PC-3 (cell line): ENCODE measurements around the gene PLA2G7. TPM values are rescaled to one million over a fixed set of nuclear protein-coding genes. Genes with fewer than 3 reads are reported as not detected.

Experiments
- ATAC-seq: fragments of 200-7000 bp; cut with Tn5 transposase; 2 replicates; pipeline ENCODE4 v1.9.1; 2020; ENCODE audit warnings: mild to moderate bottlenecking, moderate library complexity
- BruUV-seq: library from RNA; stranded (reverse); fragments of 400-500 nt; replicated peaks from 2 replicates; lab custom pipeline; 2021; lab: Mats Ljungman, UMichigan
- CTCF ChIA-PET: fragments of 300-600 bp; sonication (Branson Sonifier 250); formaldehyde crosslinking; loops from one replicate; lab custom pipeline; 2022; ENCODE audit warnings: antibody characterized with exemption; lab: Charles Lee
- POLR2A ChIA-PET: fragments of 300-600 bp; sonication (Branson Sonifier 250); formaldehyde crosslinking; loops from one replicate; lab custom pipeline; 2022; ENCODE audit warnings: antibody characterized with exemption; ENCODE audit not compliant: unreplicated experiment; lab: Charles Lee
- DNase-seq: peaks from one replicate; pipeline ENCODE4 v3.0.0-alpha.2; 2015
- H2AFZ ChIP-seq: fragments of 300-600 bp; sonication (generic); 2 replicates; pipeline ENCODE4 v1.6.0; 2016; ENCODE audit warnings: antibody characterized with exemption, low read length
- H3F3A ChIP-seq: fragments of 300-600 bp; sonication (generic); one replicate; pipeline ENCODE4 v1.6.0; 2017; ENCODE audit warnings: antibody characterized with exemption, low read length, control low read depth, mild to moderate bottlenecking; ENCODE audit not compliant: unreplicated experiment
- H3K27ac ChIP-seq: fragments of 300-600 bp; sonication (generic); 2 replicates; pipeline ENCODE4 v1.5.1; 2016; ENCODE audit warnings: mild to moderate bottlenecking, low read length
- H3K27me3 ChIP-seq: fragments of 300-600 bp; sonication (generic); 2 replicates; pipeline ENCODE4 v1.6.1; 2016; ENCODE audit warnings: low read length, mixed read lengths
- H3K36me3 ChIP-seq: fragments of 300-600 bp; sonication (generic); 2 replicates; pipeline ENCODE4 v1.6.1; 2016; ENCODE audit warnings: low read depth, mixed run types, low read length, mixed read lengths
- H3K4me1 ChIP-seq: fragments of 300-600 bp; sonication (generic); 2 replicates; pipeline ENCODE4 v1.5.1; 2016; ENCODE audit warnings: low read length; ENCODE audit not compliant: insufficient read depth
- H3K4me2 ChIP-seq: fragments of 300-600 bp; sonication (generic); 2 replicates; pipeline ENCODE4 v1.6.0; 2016; ENCODE audit warnings: low read length
- H3K4me3 ChIP-seq: fragments of 300-600 bp; sonication (generic); 2 replicates; pipeline ENCODE4 v1.5.1; 2016; ENCODE audit warnings: mild to moderate bottlenecking, low read length, mixed read lengths
- H3K79me2 ChIP-seq: fragments of 300-600 bp; sonication (generic); 2 replicates; pipeline ENCODE4 v1.6.1; 2017; ENCODE audit warnings: low read length, mixed read lengths
- H3K9ac ChIP-seq: fragments of 300-600 bp; sonication (generic); 2 replicates; pipeline ENCODE4 v1.6.0; 2016; ENCODE audit warnings: mild to moderate bottlenecking, low read length
- H3K9me2 ChIP-seq: fragments of 300-600 bp; sonication (generic); replicated peaks from 2 replicates; pipeline ENCODE4 v1.6.1; 2016; ENCODE audit warnings: mixed run types, low read length, mixed read lengths
- H3K9me3 ChIP-seq: fragments of 300-600 bp; sonication (generic); 2 replicates; pipeline ENCODE4 v1.6.1; 2016; ENCODE audit warnings: low read length, mixed read lengths
- H4K20me1 ChIP-seq: fragments of 300-600 bp; sonication (generic); 2 replicates; pipeline ENCODE4 v1.6.1; 2016; ENCODE audit warnings: low read length, mixed read lengths
- CTCF ChIP-seq: fragments of 300-600 bp; sonication (generic); conservative IDR thresholded peaks from 2 replicates; pipeline ENCODE4 v1.5.1; 2017; ENCODE audit warnings: antibody characterized with exemption, low read depth, mild to moderate bottlenecking, low read length
- EZH2 ChIP-seq: fragments of 300-600 bp; sonication (generic); IDR thresholded peaks from one replicate; pipeline ENCODE4 v1.6.1; 2017; ENCODE audit warnings: antibody characterized with exemption, mild to moderate bottlenecking, low read length; ENCODE audit not compliant: unreplicated experiment
- EZH2phosphoT487 ChIP-seq: fragments of 300-600 bp; sonication (generic); IDR thresholded peaks from 2 replicates; pipeline ENCODE4 v1.6.1; 2018; ENCODE audit warnings: mild to moderate bottlenecking, antibody characterized with exemption, low read length, borderline replicate concordance
- intact Hi-C: fragments of 100-400 bp; cut with micrococcal nuclease; formaldehyde crosslinking; loops from 2 replicates; pipeline ENCODE4 v1.9.0; 2023
- total RNA-seq: library from RNA; depleted of rRNA; stranded (reverse); fragments of >200 nt; gene quantifications from 2 replicates; pipeline ENCODE4 v1.2.3, GENCODE V29; 2014

Gene PLA2G7
- total RNA-seq, 1 experiment from 2014 or later = 2.9 TPM

GRCh38 chr6:46757214-46757596 is 22.0 kb upstream of the PLA2G7 start:
- no peak overlapping the region for H3K4me2 ChIP-seq
- peak; percentile 13; the same call in 1 of the 2 replicates for ATAC-seq

DNA sequence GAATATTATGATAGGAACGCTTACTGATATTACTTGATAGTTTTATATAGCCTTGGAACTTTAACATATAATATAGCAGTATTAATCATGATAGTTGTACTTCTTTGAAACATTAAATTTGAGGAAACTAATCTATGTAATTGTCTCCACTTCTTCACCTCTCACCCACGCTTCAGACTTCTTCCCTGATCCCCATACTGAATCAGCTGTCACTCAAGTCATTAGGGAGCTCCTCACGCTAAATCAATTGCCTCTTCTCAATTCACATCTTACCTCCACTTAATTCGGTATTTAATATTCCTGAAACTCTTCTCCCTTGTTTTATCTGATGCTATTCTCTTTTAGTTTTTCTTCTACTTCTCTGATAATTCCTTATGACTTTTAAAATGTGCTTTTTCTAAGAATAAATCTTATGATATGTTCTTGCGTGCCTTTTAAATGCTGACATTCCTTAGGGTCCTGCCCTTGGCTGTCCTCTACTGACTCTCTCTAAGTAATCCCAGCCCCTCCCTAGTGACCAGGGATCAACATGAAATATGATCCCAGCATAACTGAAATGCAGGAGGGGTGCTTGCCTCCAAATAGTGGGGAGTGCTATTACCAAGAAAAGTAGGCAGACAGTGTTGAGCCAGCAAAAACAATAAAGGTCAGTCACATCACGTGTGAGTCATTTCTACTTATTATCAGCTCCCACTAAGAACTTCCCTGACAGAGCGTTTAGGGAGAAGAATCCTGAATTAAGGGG is 21.5 kb upstream of the PLA2G7 start:
- TF ChIP-seq EZH2 (no peak), EZH2phosphoT487 (no peak), CTCF (no peak)
- no peak overlapping the region for H3K4me3 ChIP-seq
- H3K27ac ChIP-seq = no peak overlapping the region
- H4K20me1 ChIP-seq = no peaks in the 10 kb centered on the region
- ATAC-seq (peak; percentile 35; the same call in 1 of the 2 replicates), DNase-seq (peak; percentile 12)
- no peaks in the 10 kb centered on the region for H3K9me3 ChIP-seq
- no peaks in the 10 kb centered on the region for H3K79me2 ChIP-seq
- H3K27me3 ChIP-seq = no peaks in the 10 kb centered on the region
- no peaks in the 10 kb centered on the region for H3F3A ChIP-seq
- peaks cover 8% of the 10 kb centered on the region for H3K4me1 ChIP-seq
- no peak overlapping the region for H3K9ac ChIP-seq
- intact Hi-C loops = no loop called here
- no peak overlapping the region for H3K4me2 ChIP-seq
- H3K9me2 ChIP-seq = no peaks in the 10 kb centered on the region
- ChIA-PET POLR2A (no interaction called here), CTCF (no interaction called here)
- H3K36me3 ChIP-seq = no peaks in the 10 kb centered on the region
- no TSS peak for BruUV-seq
- no peak overlapping the region for H2AFZ ChIP-seq

More at GRCh38 chr6:46757214-46757596, 22.0 kb upstream of the PLA2G7 start:
- H3K9ac ChIP-seq = no peak overlapping the region
- H3K36me3 ChIP-seq = no peaks in the 10 kb centered on the region
- DNase-seq = no peak
- intact Hi-C loops = no loop called here
- no peaks in the 10 kb centered on the region for H3K9me2 ChIP-seq
- no peak overlapping the region for H3K4me3 ChIP-seq
- H3K79me2 ChIP-seq = no peaks in the 10 kb centered on the region
- H3K27me3 ChIP-seq = no peaks in the 10 kb centered on the region
- H3K9me3 ChIP-seq = no peaks in the 10 kb centered on the region
- no peak overlapping the region for H3K27ac ChIP-seq
- H3F3A ChIP-seq = no peaks in the 10 kb centered on the region
- peaks cover 8% of the 10 kb centered on the region for H3K4me1 ChIP-seq
- BruUV-seq = no TSS peak
- H2AFZ ChIP-seq = no peak overlapping the region
- ChIA-PET CTCF (no interaction called here), POLR2A (no interaction called here)
- TF ChIP-seq CTCF (no peak), EZH2phosphoT487 (no peak), EZH2 (no peak)
- H4K20me1 ChIP-seq = no peaks in the 10 kb centered on the region

- DNase-seq (no peak), ATAC-seq (no peak)
- POLR2A ChIA-PET = no interaction called here
- no peak for TF ChIP-seq EZH2
- TF ChIP-seq CTCF = no peak
- TF ChIP-seq EZH2phosphoT487 = no peak
- H2AFZ ChIP-seq = no peak overlapping the region
- no peak overlapping the region for H3K4me2 ChIP-seq
- H3K4me3 ChIP-seq = no peak overlapping the region
- H3K27ac ChIP-seq = no peak overlapping the region
- H3K9me2 ChIP-seq = no peaks in the 10 kb centered on the region
- H3K27me3 ChIP-seq = no peaks in the 10 kb centered on the region
- no TSS peak for BruUV-seq
- CTCF ChIA-PET = no interaction called here
- H3K4me1 ChIP-seq = peaks cover 8% of the 10 kb centered on the region
- intact Hi-C loops = no loop called here
- H3K36me3 ChIP-seq = no peaks in the 10 kb centered on the region
- H3K9me3 ChIP-seq = no peaks in the 10 kb centered on the region
- no peaks in the 10 kb centered on the region for H4K20me1 ChIP-seq
- no peak overlapping the region for H3K9ac ChIP-seq
- H3F3A ChIP-seq = no peaks in the 10 kb centered on the region
- H3K79me2 ChIP-seq = no peaks in the 10 kb centered on the region
Observed at GRCh38 chr6:46755865-46756264, 20.7 kb upstream of the PLA2G7 start.
